RWPE1 (cell line): Measurements from ENCODE around the gene DDN.
A peak's percentile ranks its signal among the peaks of the same experiment; 100 is the strongest.

Source experiments
- CTCF ChIA-PET: fragments of 350-600 bp; sonication (Branson Sonifier 250); formaldehyde crosslinking; extraction: SDS; loops from one replicate; lab custom pipeline; 2021; lab: Yijun Ruan, JAX
- POLR2A ChIA-PET: fragments of 400-600 bp; formaldehyde crosslinking; extraction: SDS; loops from one replicate; lab custom pipeline; 2020; ENCODE audit warnings: antibody characterized with exemption; ENCODE audit not compliant: low non-redundant PET; lab: Yijun Ruan, JAX
- DNase-seq: peaks from one replicate; pipeline ENCODE4 v3.0.0; 2012; ENCODE audit warnings: low spot score
- H3K27ac ChIP-seq: fragments of 450-650 bp; 2 replicates; pipeline ENCODE4 v1.5.1; 2017
- CTCF ChIP-seq: fragments of 450-650 bp; conservative IDR thresholded peaks from 2 replicates; pipeline ENCODE4 v1.5.1; 2017; ENCODE audit warnings: low read depth, mild to moderate bottlenecking

The DDN gene

DNA sequence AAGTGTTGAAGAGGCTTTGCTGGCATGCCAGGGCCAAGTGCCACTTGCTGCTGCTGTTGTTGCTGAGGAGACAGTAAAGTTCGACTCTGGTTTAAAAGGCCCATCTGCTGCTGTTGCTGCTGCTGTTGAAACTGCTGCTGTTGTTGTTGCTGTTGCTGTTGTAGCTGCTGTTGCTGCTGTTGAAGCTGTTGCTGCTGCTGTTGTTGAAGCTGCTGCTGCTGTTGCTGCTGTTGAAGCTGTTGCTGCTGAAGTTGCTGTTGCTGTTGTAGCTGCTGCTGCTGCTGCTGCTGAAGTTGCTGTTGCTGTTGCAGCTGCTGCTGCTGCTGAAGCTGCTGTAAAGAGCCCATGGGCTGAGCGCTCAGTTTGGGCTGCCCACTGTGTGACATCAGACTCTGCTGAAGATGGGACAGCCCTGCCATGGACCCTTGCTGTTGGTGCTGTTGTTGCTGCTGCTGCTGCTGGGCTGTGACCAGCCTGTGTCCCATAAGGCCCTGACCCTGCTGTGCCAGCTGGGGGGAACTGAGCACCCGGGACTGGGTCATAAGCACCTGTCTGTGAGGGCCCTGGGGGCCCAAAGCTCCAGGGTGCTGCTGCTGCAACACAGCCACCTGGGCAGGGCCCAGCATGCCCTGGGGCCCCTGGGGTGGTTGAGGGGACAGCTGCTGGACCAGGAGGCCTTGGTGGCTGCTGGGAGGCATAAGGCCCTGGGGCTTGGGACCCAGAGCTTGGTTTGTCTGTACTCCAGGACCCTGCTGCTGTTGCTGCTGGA, 33.7 kb upstream of the DDN start:
- CTCF ChIA-PET = interaction anchor here (1.1 kb wide), 1 partner anchor 13 kb away, joined by 3 read pairs; no protein-coding TSS in a partner anchor
- TF ChIP-seq CTCF = no peak
- POLR2A ChIA-PET = no interaction called here
- DNase-seq = no peak
- H3K27ac ChIP-seq = peak overlapping the region; percentile 17; the same call in 1 of the 2 replicates

- DNase-seq = no peak
- ChIA-PET CTCF (no interaction called here), POLR2A (no interaction called here)
- TF ChIP-seq CTCF = no peak
- H3K27ac ChIP-seq = 0 out of 2 replicates have a peak overlapping the region, but pooled peaks have one; percentile 17
Measured at GRCh38 chr12:49032276-49032675, 33.1 kb upstream of the DDN start.

GRCh38 chr12:49031573-49032161, 32.5 kb upstream of the DDN start:
- no peak overlapping the region for H3K27ac ChIP-seq
- no peak for DNase-seq
- CTCF ChIA-PET = interaction anchor here (0.6 to 2.1 kb wide), 3 partner anchors 12 to 1265 kb away, joined by 3 to 8 read pairs (median 4); no protein-coding TSS in a partner anchor
- no peak for TF ChIP-seq CTCF
- POLR2A ChIA-PET = interaction anchor here (0.6 kb wide), 1 partner anchor 40 kb away, joined by 3 read pairs; no protein-coding TSS in a partner anchor

GRCh38 chr12:49030714-49031572, 31.8 kb upstream of the DDN start:
- no peak for TF ChIP-seq CTCF
- no peak overlapping the region; the same call in 1 of the 2 replicates for H3K27ac ChIP-seq
- DNase-seq = no peak
- ChIA-PET CTCF (interaction anchor here (0.6 to 2.1 kb wide), 3 partner anchors 13 to 1265 kb away, joined by 3 to 8 read pairs (median 4); no protein-coding TSS in a partner anchor), POLR2A (interaction anchor here (0.6 kb wide), 2 partner anchors 41 to 262 kb away, joined by 3 to 11 read pairs; no protein-coding TSS in a partner anchor)

GRCh38 chr12:49030119-49030518, 30.9 kb upstream of the DDN start:
- TF ChIP-seq CTCF = no peak
- ChIA-PET POLR2A (interaction anchor here (1.5 kb wide), 1 partner anchor 8 kb away, joined by 4 read pairs; no protein-coding TSS in a partner anchor), CTCF (interaction anchor here (0.6 to 2.1 kb wide), 4 partner anchors 12 to 34 kb away, joined by 3 to 8 read pairs (median 4); no protein-coding TSS in a partner anchor)
- no peak overlapping the region; the same call in 1 of the 2 replicates for H3K27ac ChIP-seq
- no peak for DNase-seq
